ENCODE data around the gene CTU2. TPM values are rescaled to one million over a fixed set of nuclear protein-coding genes. Genes with fewer than 3 reads are reported as not detected.

The CTU2 gene
- polyA plus RNA-seq, 1 donor (not counting 4 experiments of a cell fraction or from before 2014, with no cell fraction given) = 6.3 TPM

GRCh38 chr16:88710556-88710955 lies 4.3 kb downstream of the CTU2 start:
- H2AFZ ChIP-seq (ENCODE audit: control insufficient read depth, low read length) = no peak overlapping the region
- no peaks in the 10 kb centered on the region for H3K27me3 ChIP-seq (ENCODE audit: control insufficient read depth, extremely low read depth, insufficient read depth, low read length)
- H3K9me3 ChIP-seq (ENCODE audit: control insufficient read depth, low read depth, low read length) = no peaks in the 10 kb centered on the region
- H3K36me3 ChIP-seq (ENCODE audit: control insufficient read depth in 2 of 2, extremely low read depth in 1 of 2, insufficient read depth in 2 of 2, low read length in 2 of 2) = peaks cover 20 to 27% of the 10 kb centered on the region in 2 experiments
- H3K79me2 ChIP-seq (ENCODE audit: control insufficient read depth, insufficient read depth, low read length) = peaks cover 23% of the 10 kb centered on the region
- no peak overlapping the region for H3K4me3 ChIP-seq (ENCODE audit: control insufficient read depth in 2 of 3, extremely low read depth in 1 of 3, insufficient read depth in 2 of 3, low read depth in 1 of 3, low read length in 3 of 3)
- no peak overlapping the region for H3K4me2 ChIP-seq (ENCODE audit: control insufficient read depth, extremely low read depth, insufficient read depth, low read depth, low read length)
- no peak for FAIRE-seq
- dilution Hi-C loops (cut with MboI; ENCODE audit: extremely low pct_ligation_motif_present, low sequenced_read_pairs) = no loop called here
- no peak for TF ChIP-seq CTCF (optimal IDR thresholded peaks at IDR 0.05 in 1 of 3, IDR thresholded peaks at IDR 0.05 in 1 of 3, conservative IDR thresholded peaks at IDR 0.05 in 1 of 3; ENCODE audit: extremely low read depth in 1 of 3, insufficient read depth in 2 of 3, low read length in 3 of 3)
- TF ChIP-seq EZH2 (IDR thresholded peaks at IDR 0.05; ENCODE audit: low read length) = no peak
- no peak overlapping the region for H3K27ac ChIP-seq (ENCODE audit: control insufficient read depth, insufficient read depth, low read length)
- no peaks in the 10 kb centered on the region for H4K20me1 ChIP-seq (ENCODE audit: control insufficient read depth, extremely low read depth, insufficient read depth, low read length)
- peaks cover 3% of the 10 kb centered on the region for H3K4me1 ChIP-seq (ENCODE audit: control insufficient read depth, extremely low read depth, insufficient read depth, low read length)
- H3K9me1 ChIP-seq (ENCODE audit: control insufficient read depth, extremely low read depth, insufficient read depth, low read length) = no peaks in the 10 kb centered on the region
- no peak for DNase-seq (ENCODE audit: low read depth, low spot score)
- no peak overlapping the region for H3K9ac ChIP-seq (ENCODE audit: control insufficient read depth, extremely low read depth, insufficient read depth, low read length)

GRCh38 chr16:88711750-88712340 lies 5.5 kb downstream of the CTU2 start:
- no peak for FAIRE-seq
- no peak overlapping the region for H3K9ac ChIP-seq (ENCODE audit: control insufficient read depth, extremely low read depth, insufficient read depth, low read length)
- dilution Hi-C loops (cut with MboI; ENCODE audit: extremely low pct_ligation_motif_present, low sequenced_read_pairs) = no loop called here
- H3K9me3 ChIP-seq (ENCODE audit: control insufficient read depth, low read depth, low read length) = no peaks in the 10 kb centered on the region
- H4K20me1 ChIP-seq (ENCODE audit: control insufficient read depth, extremely low read depth, insufficient read depth, low read length) = peaks cover 3% of the 10 kb centered on the region
- no peak overlapping the region for H3K4me3 ChIP-seq (ENCODE audit: control insufficient read depth in 2 of 3, extremely low read depth in 1 of 3, insufficient read depth in 2 of 3, low read depth in 1 of 3, low read length in 3 of 3)
- H3K4me1 ChIP-seq (ENCODE audit: control insufficient read depth, extremely low read depth, insufficient read depth, low read length) = peaks cover under 1% of the 10 kb centered on the region
- H3K79me2 ChIP-seq (ENCODE audit: control insufficient read depth, insufficient read depth, low read length) = peaks cover 19% of the 10 kb centered on the region
- DNase-seq (ENCODE audit: low read depth, low spot score) = no peak
- H2AFZ ChIP-seq (ENCODE audit: control insufficient read depth, low read length) = no peak overlapping the region
- no peak for TF ChIP-seq CTCF (optimal IDR thresholded peaks at IDR 0.05 in 1 of 3, IDR thresholded peaks at IDR 0.05 in 1 of 3, conservative IDR thresholded peaks at IDR 0.05 in 1 of 3; ENCODE audit: extremely low read depth in 1 of 3, insufficient read depth in 2 of 3, low read length in 3 of 3)
- no peak for TF ChIP-seq EZH2 (IDR thresholded peaks at IDR 0.05; ENCODE audit: low read length)
- H3K36me3 ChIP-seq (ENCODE audit: control insufficient read depth in 2 of 2, extremely low read depth in 1 of 2, insufficient read depth in 2 of 2, low read length in 2 of 2) = peaks cover 33 to 35% of the 10 kb centered on the region in 2 experiments
- H3K4me2 ChIP-seq (ENCODE audit: control insufficient read depth, extremely low read depth, insufficient read depth, low read depth, low read length) = no peak overlapping the region
- no peak overlapping the region for H3K27ac ChIP-seq (ENCODE audit: control insufficient read depth, insufficient read depth, low read length)
- no peaks in the 10 kb centered on the region for H3K27me3 ChIP-seq (ENCODE audit: control insufficient read depth, extremely low read depth, insufficient read depth, low read length)
- H3K9me1 ChIP-seq (ENCODE audit: control insufficient read depth, extremely low read depth, insufficient read depth, low read length) = no peaks in the 10 kb centered on the region

Data from keratinocyte (primary cell).